NCI-H1694 (cell line): ENCODE results near the gene PRPF38B.
"Not testable (repeated sequence)": the region's sequence is repeated elsewhere in the genome, so short reads cannot be mapped to it uniquely, and the experiment has no call there.

Experiments
- DNase-seq: peaks from one replicate; lab custom pipeline; 2025; lab: John Stamatoyannopoulos, UW

The PRPF38B gene

GRCh38 chr1:108691942-108692723 lies at the start of gene PRPF38B:
TSS of gene PRPF38B (plus strand) at chr1:108692310. CDS start at chr1:108692592, 282 bp downstream.
- DNase-seq: peak; percentile 92

GRCh38 chr1:108643492-108644335 lies 48.4 kb upstream of the PRPF38B start:
- peak; percentile 59 for DNase-seq

- DNase-seq: no peak
Measured at GRCh38 chr1:108644984-108645383, 47.1 kb upstream of the PRPF38B start.

GRCh38 chr1:108645564-108646184 lies 46.4 kb upstream of the PRPF38B start:
- DNase-seq: no peak

DNA sequence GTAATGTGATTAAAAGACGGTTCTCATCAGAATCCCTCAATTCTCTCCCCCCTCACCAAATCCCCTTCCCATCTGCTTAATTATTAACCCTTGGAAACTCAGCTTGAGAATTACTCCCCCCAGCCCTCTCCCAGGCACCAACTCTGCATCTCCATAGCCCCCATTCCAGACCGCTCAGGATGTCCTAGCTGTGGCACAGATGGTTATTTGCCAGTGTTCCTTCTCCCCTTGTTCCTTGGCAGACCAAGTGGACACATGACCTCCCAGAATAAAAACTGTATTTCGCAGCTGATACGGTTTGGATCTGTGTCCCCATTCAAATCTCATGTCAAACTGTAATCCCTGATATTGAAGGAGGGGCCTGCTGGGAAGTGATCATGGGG lies 45.9 kb upstream of the PRPF38B start:
- DNase-seq: no peak

DNA sequence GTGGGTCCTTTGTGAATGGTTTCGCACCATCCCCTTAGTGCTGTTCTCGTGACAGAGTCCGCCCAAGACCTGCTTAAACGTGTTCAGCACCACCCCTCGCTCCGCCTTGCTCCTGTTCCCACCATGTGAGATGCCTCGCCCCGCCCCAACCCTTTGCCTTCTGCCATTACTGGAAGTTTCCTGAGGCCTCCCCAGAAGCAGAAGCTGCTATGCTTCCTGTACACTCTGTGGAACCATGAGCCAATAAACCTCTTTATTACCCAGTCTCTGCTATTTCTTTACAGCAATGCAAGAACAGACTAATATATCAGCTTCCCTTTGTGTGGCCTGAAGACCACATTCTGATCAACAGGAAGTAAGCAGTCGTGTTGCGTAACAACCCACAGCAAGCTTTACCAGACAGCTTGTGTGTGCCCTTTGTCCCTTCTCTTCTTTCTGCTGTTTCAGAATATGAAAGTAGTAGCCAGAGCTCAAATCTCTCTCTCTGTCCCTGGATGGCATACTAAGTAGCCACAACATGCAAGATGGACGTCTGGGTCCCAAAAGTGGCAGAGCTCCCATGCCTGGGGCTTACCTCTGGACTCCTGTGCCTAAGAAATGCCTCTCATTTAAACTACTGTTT lies 45.4 kb upstream of the PRPF38B start:
- no peak for DNase-seq

- no peak for DNase-seq
Measured at GRCh38 chr1:108653431-108654105, 38.5 kb upstream of the PRPF38B start.

GRCh38 chr1:108657356-108658080 lies 34.6 kb upstream of the PRPF38B start:
- no peak for DNase-seq

- no peak for DNase-seq
Measured at GRCh38 chr1:108661030-108661609, 31.0 kb upstream of the PRPF38B start, which contains the start of gene HENMT1. TSS of gene HENMT1 (minus strand) at chr1:108661093. CDS start at chr1:108659884, 1,209 bp downstream.

- DNase-seq: peak; percentile 60
Measured at GRCh38 chr1:108663074-108663473, 29.0 kb upstream of the PRPF38B start.

DNA sequence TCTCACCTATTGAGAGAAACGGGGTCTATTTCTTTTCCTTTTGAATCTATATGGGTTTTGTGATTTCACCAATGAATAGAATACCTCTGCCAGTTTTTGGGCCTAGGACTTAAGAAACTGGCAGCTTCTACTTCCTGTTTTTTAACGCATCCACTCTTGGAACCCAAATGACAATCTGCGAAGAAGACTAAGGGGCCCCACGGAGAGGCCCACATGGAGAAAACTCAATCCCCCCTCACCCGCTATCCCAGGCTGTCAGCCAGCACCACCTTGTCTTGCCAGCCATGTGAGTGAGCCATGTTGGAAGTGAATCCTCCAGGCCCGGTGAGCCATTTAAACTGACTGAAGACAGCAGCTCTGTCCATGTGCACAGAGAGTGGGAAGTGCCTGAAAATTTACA lies 27.6 kb upstream of the PRPF38B start:
- DNase-seq: no peak

- no peak for DNase-seq
Measured at GRCh38 chr1:108665067-108665466, 27.0 kb upstream of the PRPF38B start.

- no peak for DNase-seq
Measured at GRCh38 chr1:108665771-108666170, 26.3 kb upstream of the PRPF38B start.

DNA sequence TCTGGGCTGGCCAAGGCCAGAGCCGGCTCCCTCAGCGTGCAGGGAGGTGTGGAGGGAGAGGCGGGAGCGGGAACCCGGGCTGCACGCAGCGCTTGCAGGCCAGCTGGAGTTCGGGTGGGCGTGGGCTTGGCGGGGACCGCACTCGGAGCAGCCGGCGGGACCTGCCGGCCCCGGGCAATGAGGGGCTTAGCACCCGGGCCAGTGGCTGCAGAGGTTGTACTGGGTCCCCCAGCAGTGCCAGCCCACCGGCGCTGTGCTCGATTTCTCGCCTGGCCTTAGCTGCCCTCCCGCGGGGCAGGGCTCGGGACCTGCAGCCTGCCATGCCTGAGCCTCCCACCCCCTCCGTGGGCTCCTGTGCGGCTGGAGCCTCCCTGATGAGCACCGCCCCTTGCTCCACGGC lies 24.7 kb upstream of the PRPF38B start:
- DNase-seq: not testable (repeated sequence)

DNA sequence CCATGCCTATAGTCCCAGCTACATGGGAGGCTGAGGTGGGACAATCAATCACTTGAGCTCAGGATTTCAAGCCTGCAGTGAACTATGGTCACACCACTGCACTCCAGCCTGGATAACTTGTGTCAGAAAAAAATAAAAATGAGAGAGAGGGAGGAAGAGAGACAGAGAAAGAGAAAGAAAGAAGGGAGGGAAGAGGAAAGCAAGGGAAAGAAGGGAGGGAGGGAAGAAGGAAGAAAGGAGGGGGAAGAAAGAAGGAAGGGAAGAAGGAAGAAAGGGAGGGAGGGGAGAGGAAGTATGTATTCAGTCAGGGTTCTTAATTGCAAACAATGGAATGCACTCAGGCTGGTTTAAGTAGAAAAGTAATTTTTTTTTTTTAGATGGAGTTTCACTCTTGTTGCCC lies 23.3 kb upstream of the PRPF38B start:
- no peak for DNase-seq

- DNase-seq: no peak
Measured at GRCh38 chr1:108669679-108670078, 22.4 kb upstream of the PRPF38B start.

DNA sequence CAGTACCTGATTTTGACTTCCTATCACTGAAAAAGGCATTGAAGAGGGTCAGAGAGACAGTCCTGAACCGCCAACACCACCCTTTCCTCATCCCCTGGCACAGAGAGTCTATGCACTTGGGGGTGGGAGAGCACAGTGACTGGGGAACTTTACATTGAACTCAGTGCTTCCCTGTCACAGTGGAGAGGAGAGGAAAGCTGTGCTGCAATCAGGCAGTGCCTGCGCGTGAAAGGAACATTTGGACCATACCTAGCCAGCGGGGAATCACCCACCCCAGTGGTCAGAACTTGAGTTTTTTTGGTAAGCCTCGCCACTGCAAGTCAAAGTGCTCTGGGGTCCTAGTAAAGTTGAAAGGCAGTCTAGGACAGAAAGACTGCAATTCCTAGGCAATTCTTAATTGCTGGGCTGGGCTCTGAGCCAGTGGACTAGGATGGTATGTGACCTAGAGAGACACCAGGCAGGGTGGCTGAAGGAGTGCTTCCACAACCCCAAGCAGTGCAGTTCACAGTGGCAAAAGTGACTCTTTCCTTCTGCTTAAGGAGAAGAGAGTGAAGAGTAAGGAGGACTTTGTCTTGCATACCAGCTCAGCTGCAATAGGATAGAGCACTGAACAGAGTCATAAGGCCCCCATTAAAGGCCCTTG lies 21.9 kb upstream of the PRPF38B start:
- DNase-seq: no peak

DNA sequence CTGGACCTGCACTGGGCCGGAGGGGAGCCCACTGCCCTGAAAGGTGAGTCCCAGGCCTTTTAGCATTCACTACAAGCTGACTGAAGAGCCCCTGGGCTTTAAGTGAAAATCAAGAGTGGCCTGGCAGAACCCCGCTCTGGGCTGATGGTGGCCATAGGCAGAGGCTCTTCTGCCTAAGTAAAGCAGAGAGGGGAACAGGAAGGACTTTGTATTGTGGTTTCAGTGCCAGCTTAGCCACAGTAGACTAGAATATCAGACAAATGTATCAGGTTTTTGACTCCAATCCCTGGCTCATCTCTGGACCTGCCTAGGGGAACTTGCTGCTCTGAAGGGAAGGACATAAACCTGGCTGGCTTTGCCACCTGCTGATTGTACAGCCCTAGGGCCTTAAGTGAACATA lies 21.0 kb upstream of the PRPF38B start:
- DNase-seq: no peak

DNA sequence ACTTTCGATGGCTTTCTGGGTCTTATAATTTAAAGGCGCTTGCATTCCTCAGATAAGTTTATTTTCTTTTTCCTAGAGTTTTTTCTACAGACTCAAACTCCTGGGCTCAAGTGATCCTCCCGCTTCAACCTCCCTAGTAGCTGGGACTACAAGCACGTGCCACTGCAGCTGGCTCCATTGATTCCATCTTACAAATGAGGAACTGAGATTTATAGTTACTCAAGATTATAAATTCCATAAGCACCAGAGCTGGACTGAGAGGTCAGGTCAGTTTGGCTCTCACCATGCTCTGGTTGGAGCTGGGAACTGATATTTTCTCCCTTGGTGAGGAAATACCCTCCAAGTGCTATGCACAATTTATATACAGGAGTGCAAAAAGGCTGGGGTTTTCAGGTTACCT lies 13.4 kb upstream of the PRPF38B start:
- DNase-seq: no peak

GRCh38 chr1:108679586-108680213 lies 12.4 kb upstream of the PRPF38B start:
- DNase-seq: no peak
